ENCODE measurements around the gene ACTL10. TPM values are rescaled to one million over a fixed set of nuclear protein-coding genes. Genes with fewer than 3 reads are reported as not detected.

The ACTL10 gene
- total and polyA plus RNA-seq, 4 donors = 0.63 to 1.2 (median 1.1) TPM

GRCh38 chr20:33672426-33673113 is 5.8 kb downstream of the ACTL10 start:
- 71 to 75% methylated on average over 17 of the region's 17 CpGs for WGBS, 2 donors
- intact Hi-C loops (cut with DNase I) = no loop called here
- Histone ChIP-seq H3K9me3 (ENCODE audit: control insufficient read depth, low read length) (no peaks in the 10 kb centered on the region), H3K27me3 (ENCODE audit: control insufficient read depth in 1 of 2, insufficient read depth in 2 of 2, low read length in 1 of 2) (no peaks in the 10 kb centered on the region), H3K4me1 (ENCODE audit: control insufficient read depth in 1 of 2, insufficient read depth in 2 of 2, low read length in 2 of 2) (no peaks in the 10 kb centered on the region), H3K4me3 (ENCODE audit: low read length in 2 of 2) (no peak overlapping the region), H3K36me3 (ENCODE audit: control insufficient read depth in 1 of 2, insufficient read depth in 2 of 2, low read length in 1 of 2) (no peaks in the 10 kb centered on the region), H3K27ac (ENCODE audit: low read depth in 1 of 2, low read length in 2 of 2) (no peak overlapping the region)
- DNase-seq (no peak), ATAC-seq (ENCODE audit: low FRiP score) (no peak)

GRCh38 chr20:33673114-33673409 is 6.3 kb downstream of the ACTL10 start:
- DNase-seq (peak in 1 of 2 donors; percentile 47), ATAC-seq (ENCODE audit: low FRiP score) (no peak)
- no peaks in the 10 kb centered on the region for H3K9me3 ChIP-seq (ENCODE audit: control insufficient read depth, low read length)
- no peak overlapping the region for H3K4me3 ChIP-seq (ENCODE audit: low read length in 2 of 2)
- intact Hi-C loops (cut with DNase I) = no loop called here
- H3K27me3 ChIP-seq (ENCODE audit: control insufficient read depth in 1 of 2, insufficient read depth in 2 of 2, low read length in 1 of 2) = no peaks in the 10 kb centered on the region
- no peak overlapping the region for H3K27ac ChIP-seq (ENCODE audit: low read depth in 1 of 2, low read length in 2 of 2)
- H3K36me3 ChIP-seq (ENCODE audit: control insufficient read depth in 1 of 2, insufficient read depth in 2 of 2, low read length in 1 of 2) = no peaks in the 10 kb centered on the region
- H3K4me1 ChIP-seq (ENCODE audit: control insufficient read depth in 1 of 2, insufficient read depth in 2 of 2, low read length in 2 of 2) = no peaks in the 10 kb centered on the region
- WGBS, 2 donors = 80 to 84% methylated on average over 4 of the region's 4 CpGs

GRCh38 chr20:33673410-33674293 is 6.9 kb downstream of the ACTL10 start:
- WGBS, 2 donors = 20 to 22% methylated on average over 25 to 29 of the region's 29 CpGs
- ATAC-seq (ENCODE audit: low FRiP score) = no peak
- intact Hi-C loops (cut with DNase I) = no loop called here
- no peaks in the 10 kb centered on the region for H3K36me3 ChIP-seq (ENCODE audit: control insufficient read depth in 1 of 2, insufficient read depth in 2 of 2, low read length in 1 of 2)
- no peaks in the 10 kb centered on the region for H3K9me3 ChIP-seq (ENCODE audit: control insufficient read depth, low read length)
- H3K27ac ChIP-seq (ENCODE audit: low read depth in 1 of 2, low read length in 2 of 2) = peak overlapping the region in 1 of 2 donors; percentile 29
- H3K4me1 ChIP-seq (ENCODE audit: control insufficient read depth in 1 of 2, insufficient read depth in 2 of 2, low read length in 2 of 2) = no peaks in the 10 kb centered on the region
- peak in 1 of 2 donors; percentile 50 for DNase-seq
- peak overlapping the region; percentile 54 to 65 for H3K4me3 ChIP-seq (ENCODE audit: low read length in 2 of 2)
- no peaks in the 10 kb centered on the region for H3K27me3 ChIP-seq (ENCODE audit: control insufficient read depth in 1 of 2, insufficient read depth in 2 of 2, low read length in 1 of 2)

- peak; percentile 87 to 94 for DNase-seq
- intact Hi-C loops (cut with DNase I) = no loop called here
- Histone ChIP-seq H3K36me3 (ENCODE audit: control insufficient read depth in 1 of 2, insufficient read depth in 2 of 2, low read length in 1 of 2) (no peaks in the 10 kb centered on the region), H3K27ac (ENCODE audit: low read depth in 1 of 2, low read length in 2 of 2) (peak within 1 kb of the TSS; percentile 64 to 90), H3K9me3 (ENCODE audit: control insufficient read depth, low read length) (no peaks in the 10 kb centered on the region), H3K4me1 (ENCODE audit: control insufficient read depth in 1 of 2, insufficient read depth in 2 of 2, low read length in 2 of 2) (no peaks in the 10 kb centered on the region), H3K27me3 (ENCODE audit: control insufficient read depth in 1 of 2, insufficient read depth in 2 of 2, low read length in 1 of 2) (no peaks in the 10 kb centered on the region), H3K4me3 (ENCODE audit: low read length in 2 of 2) (peak within 1 kb of the TSS; percentile 54 to 65)
- WGBS, 2 donors = 0 to 1% methylated on average over 25 to 73 of the region's 73 CpGs
- ATAC-seq (ENCODE audit: low FRiP score) = peak; percentile 83
These were observed 7.8 kb downstream of the ACTL10 start, which contains the start of gene NECAB3 for GRCh38 chr20:33674294-33675135. NECAB3 (minus strand) TSS chr20:33674428; CDS start chr20:33674352, 76 bp downstream.

GRCh38 chr20:33675136-33675959 is 8.6 kb downstream of the ACTL10 start:
- Histone ChIP-seq H3K4me3 (ENCODE audit: low read length in 2 of 2) (no peak overlapping the region), H3K27me3 (ENCODE audit: control insufficient read depth in 1 of 2, insufficient read depth in 2 of 2, low read length in 1 of 2) (no peaks in the 10 kb centered on the region), H3K27ac (ENCODE audit: low read depth in 1 of 2, low read length in 2 of 2) (peak overlapping the region; percentile 64 to 90), H3K9me3 (ENCODE audit: control insufficient read depth, low read length) (no peaks in the 10 kb centered on the region), H3K4me1 (ENCODE audit: control insufficient read depth in 1 of 2, insufficient read depth in 2 of 2, low read length in 2 of 2) (no peaks in the 10 kb centered on the region), H3K36me3 (ENCODE audit: control insufficient read depth in 1 of 2, insufficient read depth in 2 of 2, low read length in 1 of 2) (no peaks in the 10 kb centered on the region)
- DNase-seq = no peak
- 4 to 6% methylated on average over 16 of the region's 16 CpGs for WGBS, 2 donors
- ATAC-seq (ENCODE audit: low FRiP score) = peak; percentile 64
- intact Hi-C loops (cut with DNase I) = no loop called here

- 89 to 90% methylated on average over 11 of the region's 11 CpGs for WGBS, 2 donors
- Histone ChIP-seq H3K9me3 (ENCODE audit: control insufficient read depth, low read length) (no peaks in the 10 kb centered on the region), H3K4me1 (ENCODE audit: control insufficient read depth in 1 of 2, insufficient read depth in 2 of 2, low read length in 2 of 2) (no peaks in the 10 kb centered on the region), H3K27ac (ENCODE audit: low read depth in 1 of 2, low read length in 2 of 2) (peak overlapping the region; percentile 34 to 90), H3K36me3 (ENCODE audit: control insufficient read depth in 1 of 2, insufficient read depth in 2 of 2, low read length in 1 of 2) (no peaks in the 10 kb centered on the region), H3K27me3 (ENCODE audit: control insufficient read depth in 1 of 2, insufficient read depth in 2 of 2, low read length in 1 of 2) (no peaks in the 10 kb centered on the region), H3K4me3 (ENCODE audit: low read length in 2 of 2) (no peak overlapping the region)
- ATAC-seq (ENCODE audit: low FRiP score) = no peak
- intact Hi-C loops (cut with DNase I) = no loop called here
- DNase-seq = no peak
These were observed 9.4 kb downstream of the ACTL10 start for GRCh38 chr20:33676121-33676520.

GRCh38 chr20:33676652-33677645 is 10.2 kb downstream of the ACTL10 start:
- WGBS, 2 donors = 95 to 97% methylated on average over 31 of the region's 31 CpGs
- intact Hi-C loops (cut with DNase I) = no loop called here
- ATAC-seq (ENCODE audit: low FRiP score) = no peak
- H3K36me3 ChIP-seq (ENCODE audit: control insufficient read depth in 1 of 2, insufficient read depth in 2 of 2, low read length in 1 of 2) = no peaks in the 10 kb centered on the region
- no peak overlapping the region for H3K27ac ChIP-seq (ENCODE audit: low read depth in 1 of 2, low read length in 2 of 2)
- H3K4me3 ChIP-seq (ENCODE audit: low read length in 2 of 2) = no peak overlapping the region
- peak in 1 of 2 donors; percentile 54 for DNase-seq
- no peaks in the 10 kb centered on the region for H3K27me3 ChIP-seq (ENCODE audit: control insufficient read depth in 1 of 2, insufficient read depth in 2 of 2, low read length in 1 of 2)
- H3K9me3 ChIP-seq (ENCODE audit: control insufficient read depth, low read length) = no peaks in the 10 kb centered on the region
- no peaks in the 10 kb centered on the region for H3K4me1 ChIP-seq (ENCODE audit: control insufficient read depth in 1 of 2, insufficient read depth in 2 of 2, low read length in 2 of 2)

Measured in aorta (tissue), 5 donors.